T follicular helper cell (primary cell): Measurements from ENCODE around the gene MAP6.

Experiments used
- DNase-seq: peaks from one replicate; pipeline ENCODE4 v3.0.0-alpha.2; 2020; ENCODE audit warnings: low read depth

The MAP6 gene

DNA sequence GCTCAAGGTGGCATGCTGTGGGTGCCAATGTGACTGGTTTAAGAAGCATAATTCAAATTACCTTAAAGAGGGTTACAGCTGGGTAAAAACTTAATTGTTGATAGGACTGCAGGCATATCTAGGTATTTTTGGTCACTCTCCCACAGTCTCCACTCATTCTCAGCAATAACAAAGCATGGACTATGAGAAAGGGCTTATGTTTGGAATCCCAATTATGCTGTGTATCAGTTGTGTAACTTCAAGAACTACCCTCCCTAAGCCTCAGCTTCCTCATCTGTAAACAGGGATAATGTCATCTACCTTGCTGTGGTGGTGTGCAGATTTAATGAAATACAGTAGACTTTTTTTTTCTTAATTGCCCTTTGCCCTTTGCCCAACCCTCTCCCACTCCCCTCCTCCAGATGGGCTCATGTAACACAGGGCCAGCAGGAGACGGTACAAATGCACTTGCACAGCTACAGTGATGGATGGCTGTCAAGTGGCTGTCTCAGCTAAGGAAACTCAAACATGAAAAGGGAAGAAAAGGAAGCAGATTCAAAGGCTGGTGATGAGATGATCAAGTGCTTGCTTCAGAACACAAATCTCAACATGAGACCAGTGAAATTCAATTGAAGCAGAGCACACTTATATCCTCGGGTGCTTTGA is 37.6 kb downstream of the MAP6 start:
- no peak for DNase-seq

DNA sequence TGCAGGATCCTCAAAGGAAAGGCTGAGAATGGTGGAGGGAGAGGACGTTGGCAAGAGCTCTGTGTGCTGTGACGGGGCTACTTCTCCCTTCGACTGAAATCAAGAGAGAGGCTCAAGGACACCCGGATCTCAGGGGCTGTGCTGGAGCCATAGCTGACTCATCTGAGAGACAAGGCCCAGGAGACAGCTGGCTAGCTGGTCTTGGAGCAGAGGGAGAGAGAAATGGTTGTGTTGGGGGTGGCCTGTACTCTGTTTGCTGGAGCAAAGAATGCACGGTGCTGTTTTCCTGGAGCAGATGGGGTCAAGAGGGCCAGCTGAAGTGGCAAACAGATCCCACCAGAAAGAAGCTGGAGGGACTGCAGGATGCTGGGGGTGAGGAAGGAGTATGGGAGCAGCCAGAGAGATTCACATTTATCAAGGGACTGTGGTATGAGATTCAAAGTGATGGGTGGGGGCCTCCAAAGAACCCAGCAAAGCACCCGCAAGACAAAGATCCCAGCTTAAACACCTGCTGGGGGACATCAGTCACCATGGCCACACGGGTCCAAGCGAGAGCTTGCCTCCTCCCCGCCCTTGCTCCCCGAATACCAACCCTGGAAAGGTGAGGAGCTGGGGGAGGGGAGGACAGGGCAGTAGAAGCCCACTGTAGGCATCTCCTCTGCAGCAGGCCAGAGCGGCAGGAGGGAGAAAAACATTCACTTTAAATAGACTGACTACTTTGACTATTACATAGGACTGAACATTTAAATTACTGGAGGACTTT is 40.8 kb downstream of the MAP6 start:
- DNase-seq: no peak

DNA sequence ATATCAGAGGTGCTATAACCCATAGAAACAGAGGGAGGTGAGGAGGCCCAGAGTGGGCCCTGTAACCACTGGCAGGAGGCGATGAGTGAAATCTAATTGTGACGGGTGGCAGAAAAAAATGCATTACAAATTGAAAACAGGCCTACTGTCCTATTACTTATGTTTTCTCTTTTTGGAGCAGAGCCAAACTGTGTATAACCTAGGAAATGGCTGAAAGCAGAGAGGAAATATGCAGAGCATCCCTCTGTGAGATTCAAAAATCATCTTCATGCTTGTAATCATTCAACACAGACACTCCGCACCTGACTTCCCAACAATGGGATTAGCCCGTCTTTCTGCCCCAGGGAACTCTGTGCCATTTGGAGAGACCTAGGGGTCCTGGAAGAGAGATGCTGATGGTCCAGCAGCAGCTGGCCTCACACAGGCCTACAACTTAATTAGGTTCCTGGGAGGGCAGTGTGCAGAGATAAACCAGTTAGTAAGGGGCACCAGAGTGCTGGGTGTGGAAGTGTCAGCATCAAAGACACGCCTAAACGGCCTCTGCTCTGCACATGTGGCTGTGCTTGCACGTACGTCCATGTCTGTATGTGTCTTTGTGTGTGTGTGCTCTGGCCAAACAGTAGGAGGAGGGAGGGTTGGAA is 41.8 kb downstream of the MAP6 start:
- DNase-seq: no peak

DNA sequence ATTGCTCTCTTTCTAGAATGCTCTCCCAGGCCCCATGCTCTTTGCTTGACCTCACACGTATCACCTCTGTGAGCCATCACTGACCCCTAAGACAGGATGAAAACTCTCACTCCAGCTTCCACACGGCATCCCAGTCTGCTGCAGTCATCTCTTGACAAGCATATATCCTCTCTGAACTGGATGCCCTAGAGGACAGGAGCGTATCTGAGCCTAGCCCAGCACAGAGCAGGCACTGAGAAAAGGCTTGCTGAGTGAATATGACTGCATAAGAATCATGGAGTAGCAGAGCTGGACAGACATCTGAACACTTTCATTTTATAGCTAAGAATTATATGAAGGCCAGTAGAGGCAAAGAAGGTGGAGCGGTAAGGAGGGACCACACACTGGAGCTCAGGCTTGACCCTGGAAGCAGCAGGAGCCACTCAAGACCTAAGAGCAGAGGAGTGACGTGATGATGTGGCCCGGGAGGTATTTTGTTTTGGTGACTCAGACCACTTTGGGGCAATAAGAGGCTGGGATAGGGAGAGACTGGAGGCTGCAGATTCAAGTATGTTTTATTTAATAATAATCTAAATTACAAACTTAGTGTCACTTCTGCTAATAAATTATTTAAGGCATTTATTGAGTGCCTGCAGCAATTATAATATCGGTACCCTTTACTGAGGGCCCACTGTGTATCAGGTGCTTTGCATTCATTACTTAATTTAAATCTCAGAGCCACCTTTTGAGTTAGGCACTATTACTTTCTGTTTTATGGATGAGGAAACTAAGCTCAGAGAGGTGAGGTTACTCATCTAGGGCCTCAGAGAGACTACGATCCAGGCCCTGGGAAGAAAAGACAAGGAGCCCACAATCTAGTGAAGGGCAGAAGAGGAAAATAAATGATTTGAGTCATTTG is 42.6 kb downstream of the MAP6 start:
- no peak for DNase-seq

DNA sequence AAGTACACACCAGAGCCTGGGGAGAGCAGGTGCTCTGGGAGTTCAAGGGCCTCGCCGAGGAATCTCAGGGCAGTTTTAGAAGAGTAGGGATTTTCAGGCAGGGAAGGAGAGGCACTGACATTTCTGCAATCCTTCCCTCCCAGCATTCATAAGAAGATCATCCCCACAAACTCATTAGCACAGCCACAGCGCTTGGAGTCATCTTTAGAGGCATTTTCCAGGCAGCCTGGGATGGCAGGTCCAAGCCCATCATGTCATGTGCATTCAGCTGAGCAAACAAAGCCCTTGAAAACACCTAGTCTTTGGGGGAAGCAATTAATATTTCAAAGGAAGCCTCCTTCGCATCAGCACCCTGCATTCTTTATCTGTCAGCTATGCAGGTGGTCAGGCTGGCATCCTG is 43.8 kb downstream of the MAP6 start:
- DNase-seq: no peak

DNA sequence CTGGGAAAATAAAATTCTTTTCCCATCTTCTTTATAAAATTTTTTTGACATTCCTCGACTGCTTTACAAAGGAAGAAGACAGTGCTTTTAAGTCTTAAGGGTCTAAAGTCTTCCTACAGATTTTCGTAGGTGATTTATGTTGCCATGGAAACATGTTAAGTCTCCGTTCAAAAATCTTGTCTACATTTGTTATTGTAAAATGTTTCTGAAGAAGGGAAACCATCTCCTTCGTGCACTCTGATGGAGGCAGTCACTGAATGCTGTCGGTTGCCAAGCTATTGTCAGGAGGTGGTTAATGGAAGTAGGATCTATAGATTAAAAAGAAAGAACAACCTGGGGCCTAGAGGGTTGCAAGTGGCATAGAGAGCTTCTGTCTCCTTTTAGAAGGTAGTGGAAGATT is 52.6 kb downstream of the MAP6 start:
- DNase-seq: no peak

DNA sequence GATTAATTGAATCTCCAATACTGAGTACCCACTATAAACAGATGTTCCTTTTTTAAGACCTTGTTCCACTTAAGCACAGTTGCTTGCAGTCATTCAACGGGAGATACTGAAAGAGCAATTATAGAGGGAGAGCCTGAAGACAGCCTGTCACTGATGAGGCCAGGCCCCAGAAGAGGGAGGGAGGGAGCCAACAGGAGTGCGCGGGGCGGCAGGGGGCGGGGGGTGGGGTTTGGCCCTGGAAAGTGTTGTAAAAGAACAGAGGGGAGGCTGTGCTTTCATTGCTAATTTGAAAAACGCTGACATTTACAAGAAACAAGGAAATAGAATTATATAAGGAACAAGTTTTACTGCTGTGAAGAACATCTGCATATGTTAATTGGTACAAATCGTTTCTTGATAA is 53.1 kb downstream of the MAP6 start:
- DNase-seq: no peak

DNA sequence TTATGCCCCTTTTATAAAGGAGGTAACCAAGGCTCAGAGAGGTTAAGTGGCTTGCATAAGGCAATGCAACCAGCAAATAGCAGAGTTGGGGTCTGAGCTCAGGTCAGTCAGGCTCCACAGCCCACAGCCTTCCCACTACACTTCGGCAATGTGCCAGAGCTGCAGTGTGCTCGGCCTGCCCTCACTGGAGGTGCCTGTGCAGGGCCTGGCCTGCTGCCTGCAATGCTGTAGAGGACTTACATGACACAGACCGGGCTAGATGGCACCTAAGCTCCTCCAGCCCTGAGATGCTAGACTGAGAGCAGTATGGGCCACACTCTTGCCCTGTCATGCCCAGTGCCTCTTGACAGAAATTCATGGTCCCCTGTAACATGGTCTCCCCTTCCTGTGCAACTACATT is 57.0 kb downstream of the MAP6 start:
- DNase-seq: no peak

DNA sequence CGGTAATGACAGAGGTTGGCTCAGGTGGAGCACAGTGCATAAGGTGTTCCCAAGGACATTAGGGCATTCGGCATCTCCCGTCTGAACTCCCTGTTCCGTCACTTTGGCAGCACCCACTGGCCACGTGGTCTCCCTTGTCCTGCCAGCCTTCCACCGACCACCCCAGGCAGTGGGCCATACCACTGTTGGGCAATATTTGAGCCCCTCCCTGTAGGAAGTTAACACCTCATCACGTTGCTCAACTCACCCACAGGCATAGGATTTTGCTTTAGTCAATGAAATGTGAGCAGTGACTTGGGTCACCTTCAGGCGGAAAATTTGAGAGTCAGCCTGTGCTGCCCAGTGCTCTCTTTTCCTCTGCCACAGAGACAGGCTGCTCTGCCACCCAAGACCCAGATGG is 62.7 kb downstream of the MAP6 start:
- no peak for DNase-seq

DNA sequence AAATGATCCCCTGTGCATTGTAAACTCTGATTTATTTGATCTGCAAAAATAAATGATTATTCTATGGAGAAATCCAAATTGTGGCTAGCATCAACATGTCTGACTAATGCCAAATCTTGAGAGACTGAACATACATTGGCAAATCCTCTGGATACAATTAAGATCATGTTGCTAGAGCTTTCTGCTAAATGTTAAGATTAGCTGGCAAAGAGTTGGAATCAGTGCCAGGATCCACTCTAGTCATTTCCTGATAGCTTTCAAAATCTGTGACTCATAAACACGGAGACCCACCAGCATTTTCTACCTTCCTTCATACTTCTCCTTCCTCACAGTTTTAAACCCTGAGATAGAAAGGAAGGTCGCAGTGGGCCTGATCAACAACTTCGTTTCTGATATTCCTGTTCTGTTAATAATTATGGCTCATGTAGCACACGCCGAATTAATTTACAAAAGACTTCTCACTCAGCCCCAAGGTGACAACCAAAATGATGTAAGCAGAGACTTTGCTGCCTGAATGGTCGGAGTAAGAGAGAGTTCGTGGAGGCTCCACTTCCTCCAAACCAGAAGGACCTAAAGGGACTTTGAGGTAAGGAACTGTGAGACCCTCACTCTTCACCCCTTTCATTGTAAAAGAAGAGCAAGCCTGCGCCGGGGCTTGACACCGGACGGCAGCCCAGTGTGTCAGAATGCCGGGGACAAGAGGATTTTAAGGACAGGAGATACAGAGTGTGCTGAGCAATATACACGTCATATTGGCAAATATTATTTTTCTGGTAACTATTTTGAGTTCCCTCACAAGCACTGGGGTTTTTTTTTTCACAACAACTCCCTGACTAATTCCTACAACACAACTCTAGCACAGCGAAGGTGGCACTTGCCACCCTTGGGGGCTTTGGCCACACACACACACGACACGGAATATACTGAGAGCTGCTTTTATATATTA is 64.8 kb downstream of the MAP6 start:
- no peak for DNase-seq

DNA sequence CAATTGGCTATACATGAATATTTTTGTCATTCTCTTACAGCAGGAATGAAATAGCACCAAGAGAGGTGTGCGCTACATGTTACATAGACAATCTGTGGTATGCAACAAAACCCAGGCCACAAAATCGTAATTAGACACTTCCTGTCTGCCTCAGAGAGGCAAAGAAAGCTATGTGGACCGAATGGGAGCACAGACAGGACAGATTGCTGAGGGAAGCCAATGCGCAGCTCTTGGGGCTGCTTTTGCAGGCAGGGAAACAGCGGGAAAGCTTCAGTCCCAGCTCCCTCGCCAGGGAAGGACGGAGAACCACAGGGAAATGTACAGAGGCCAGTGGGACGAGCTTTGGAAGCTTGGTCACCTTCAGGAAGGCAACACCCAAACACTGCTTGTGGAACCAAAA is 65.9 kb downstream of the MAP6 start:
- DNase-seq: no peak

DNA sequence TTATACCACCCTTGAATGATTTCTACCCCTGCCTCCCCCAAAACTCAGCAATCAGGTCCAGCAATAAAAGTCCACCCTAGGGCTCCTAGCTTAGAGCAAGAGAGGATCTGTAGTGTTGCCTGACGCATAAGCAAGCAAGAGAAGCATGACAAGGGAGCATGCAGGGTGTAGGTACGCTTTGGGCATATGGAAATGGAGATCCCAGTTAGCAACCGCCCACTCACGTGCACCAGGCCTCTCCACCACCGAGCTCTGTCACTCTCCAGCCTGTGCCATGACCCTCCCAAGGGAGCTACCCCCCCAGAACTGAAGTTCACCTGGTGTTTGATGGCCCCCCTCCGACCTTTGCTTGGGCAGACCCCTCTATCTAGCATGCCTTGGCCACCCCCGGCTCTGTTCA is 67.3 kb downstream of the MAP6 start:
- no peak for DNase-seq

DNA sequence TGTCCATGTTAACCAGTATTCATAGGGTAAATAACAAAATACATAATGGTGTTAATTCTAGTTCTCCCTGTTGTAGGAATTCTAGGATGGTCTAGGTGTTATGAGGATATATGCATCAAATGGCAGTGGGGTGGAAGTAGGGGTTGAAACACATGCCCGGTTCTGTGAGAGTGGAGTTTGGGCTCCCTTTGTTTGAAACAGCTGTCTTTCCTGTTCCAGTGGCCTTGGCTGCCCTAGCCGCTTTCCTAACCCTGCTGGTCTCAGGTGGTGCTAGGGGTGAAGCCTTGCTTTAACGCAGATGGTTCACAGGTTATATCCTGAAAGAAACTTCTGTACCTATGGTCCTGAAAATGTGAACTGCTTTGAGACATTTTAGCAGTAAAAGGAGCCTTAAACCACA is 68.5 kb downstream of the MAP6 start:
- DNase-seq: no peak

DNA sequence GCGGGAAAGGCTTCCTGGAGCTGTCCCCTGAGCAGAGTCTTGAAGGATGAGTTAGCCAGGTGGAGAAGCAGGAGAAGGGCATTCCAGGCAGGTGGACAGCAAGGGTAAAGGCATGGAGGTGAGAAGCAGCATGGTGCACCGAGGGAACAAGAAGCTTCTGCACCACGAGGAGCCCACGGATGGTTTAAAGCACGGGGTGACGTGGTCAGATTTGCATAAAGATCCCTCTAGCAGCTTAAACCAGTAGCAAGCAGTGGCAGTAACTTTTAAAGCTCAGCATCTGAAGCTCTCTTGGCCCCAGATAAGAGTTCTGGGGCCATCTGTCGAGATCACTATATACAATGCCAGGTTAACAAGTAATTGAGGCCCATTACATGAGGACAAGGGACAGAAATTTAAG is 69.9 kb downstream of the MAP6 start:
- DNase-seq: no peak

DNA sequence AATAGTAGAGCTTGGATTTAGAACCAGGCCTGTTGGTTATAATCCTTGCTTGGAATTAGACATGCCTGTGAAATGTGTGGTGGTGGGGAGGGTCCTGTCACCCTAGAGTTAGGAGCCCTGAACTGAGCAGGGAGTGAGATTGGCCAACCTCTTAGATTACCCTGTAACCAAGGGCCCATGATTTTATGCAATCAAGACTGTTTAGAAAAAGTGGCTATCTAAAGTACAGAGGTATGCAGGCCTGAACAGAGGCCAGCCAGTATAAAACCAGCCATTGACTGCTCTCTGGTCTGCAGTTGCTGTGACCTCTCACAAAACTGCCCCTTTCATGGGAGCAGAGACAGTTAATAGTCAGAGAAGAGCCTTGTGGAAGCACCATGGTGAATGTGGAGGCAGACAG is 70.6 kb downstream of the MAP6 start:
- no peak for DNase-seq

DNA sequence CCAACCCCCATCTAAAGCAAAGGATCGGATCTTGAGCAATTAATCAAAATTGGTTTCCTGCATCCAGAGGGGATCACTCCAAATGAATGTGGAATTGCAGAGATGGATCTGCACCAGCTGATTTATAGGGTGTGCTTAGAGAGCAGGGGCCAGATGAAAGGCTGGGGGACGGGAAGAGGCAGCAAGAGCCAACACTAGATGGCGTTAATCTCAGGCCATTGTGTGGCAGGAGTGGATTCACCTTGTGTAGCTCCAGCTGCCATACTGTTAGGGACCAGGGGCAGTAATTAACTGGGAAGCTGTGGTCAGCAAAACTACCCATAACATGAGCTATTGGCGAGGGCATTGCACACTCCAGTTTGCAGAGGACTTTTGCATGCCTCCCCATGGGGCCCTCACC is 71.2 kb downstream of the MAP6 start:
- no peak for DNase-seq

DNA sequence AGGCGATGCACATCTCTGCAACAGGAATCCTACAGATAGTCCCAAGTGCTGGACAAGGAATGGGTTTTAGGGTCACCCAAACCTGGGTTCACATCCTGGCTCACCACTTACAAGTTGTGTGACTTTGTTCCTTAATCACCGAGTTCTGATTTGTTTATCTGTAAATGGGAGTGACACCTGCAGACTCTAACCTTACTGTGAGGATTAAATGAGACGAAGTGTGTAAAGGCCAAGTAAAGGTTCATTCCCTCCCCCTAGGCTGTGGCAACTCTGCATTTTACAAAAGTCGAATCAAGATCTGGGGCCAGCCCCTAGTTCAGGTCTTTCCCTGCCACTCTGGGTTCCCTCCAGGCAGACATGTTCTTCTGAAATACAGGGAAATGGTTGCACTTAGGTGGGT is 71.9 kb downstream of the MAP6 start:
- no peak for DNase-seq

DNA sequence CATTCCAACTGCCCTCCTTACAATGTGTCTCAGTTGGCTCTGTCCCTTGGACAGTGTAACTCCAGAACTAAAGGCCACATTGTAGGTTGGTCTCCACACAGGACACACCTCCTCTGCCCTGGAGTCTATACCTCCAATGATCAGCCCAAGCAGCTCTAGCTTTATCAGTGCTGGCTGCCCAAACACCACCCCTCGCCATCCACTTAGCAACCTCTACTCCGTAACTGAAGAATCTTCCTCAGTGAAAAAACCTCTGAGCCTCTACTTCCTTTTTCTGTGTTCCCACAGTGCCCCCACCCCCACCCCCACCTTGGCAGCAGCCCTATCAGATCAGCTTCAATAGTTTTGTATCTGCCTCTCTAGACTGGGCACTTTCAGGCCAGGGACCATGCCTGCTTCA is 73.4 kb downstream of the MAP6 start:
- no peak for DNase-seq

DNA sequence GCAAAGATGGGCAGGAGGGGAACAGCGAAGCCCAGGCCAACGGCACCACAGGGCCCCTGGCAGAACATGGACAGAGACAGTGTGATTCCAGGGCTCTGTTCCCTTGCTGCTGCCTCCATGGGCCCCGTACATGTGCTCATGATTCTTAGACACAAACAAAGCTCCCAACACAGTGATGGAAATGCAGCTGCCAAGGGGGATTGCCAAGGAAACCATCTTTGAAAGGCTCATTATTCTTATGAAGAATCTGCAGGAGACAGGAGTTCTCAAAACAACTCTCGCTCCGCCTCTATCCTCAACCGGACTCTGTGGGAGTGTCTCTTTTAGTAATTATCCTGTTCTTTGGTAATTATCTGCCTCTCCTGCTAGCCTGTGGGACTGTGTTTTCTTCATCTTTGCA is 74.6 kb downstream of the MAP6 start:
- no peak for DNase-seq

DNA sequence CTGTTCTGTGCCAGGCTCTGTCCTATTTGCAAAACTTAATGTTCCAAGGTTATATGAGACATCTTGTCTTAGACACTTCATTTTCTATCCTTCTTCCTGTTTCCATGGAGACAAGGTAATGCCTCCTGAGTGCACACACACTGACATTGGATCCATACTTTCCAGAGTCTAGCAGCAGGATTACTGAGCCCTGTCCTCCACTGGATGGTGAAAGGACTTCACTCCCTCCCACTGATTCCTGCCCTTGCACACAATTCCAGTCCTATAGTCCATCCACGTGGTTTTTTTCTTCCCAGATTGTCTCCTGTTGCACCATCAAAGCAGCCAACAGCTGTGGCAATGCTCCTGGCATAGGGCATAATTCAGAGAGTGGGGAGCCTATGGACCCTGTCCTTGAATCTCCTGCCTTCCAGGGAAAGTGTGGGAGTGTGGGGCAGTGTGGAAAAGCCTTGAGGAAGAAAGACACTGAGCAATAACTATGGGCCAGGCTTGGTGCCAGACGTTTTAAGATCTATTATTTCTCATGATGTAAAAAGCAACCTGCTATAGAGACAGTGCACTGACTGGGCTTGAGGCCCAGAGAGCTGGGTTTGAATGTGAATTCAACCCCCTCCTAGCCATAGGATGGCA is 75.4 kb downstream of the MAP6 start:
- DNase-seq: no peak

DNA sequence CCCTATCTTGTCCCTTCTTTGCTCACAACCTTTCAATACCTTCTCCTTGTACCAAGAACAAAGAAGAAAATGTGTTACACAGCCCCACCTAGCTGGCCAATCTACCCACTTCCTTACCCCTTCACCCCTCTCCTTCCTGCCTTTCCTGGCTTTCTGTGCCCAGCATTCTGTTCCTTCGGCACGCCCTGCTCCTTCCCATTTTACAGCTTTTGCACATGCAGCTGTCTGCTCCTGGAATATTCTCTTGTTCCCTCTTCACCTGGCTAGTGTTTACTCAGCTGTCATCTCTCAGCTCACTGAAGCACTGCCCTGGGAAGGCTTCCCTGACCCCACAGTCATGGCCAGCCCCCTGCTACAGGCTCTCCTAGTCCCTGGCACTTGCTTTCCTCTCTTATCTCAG is 76.1 kb downstream of the MAP6 start:
- no peak for DNase-seq
